Epidermal melanocyte (primary cell): ENCODE results near the gene CAPNS1.

Experiments
- DNase-seq: peaks from one replicate; pipeline ENCODE4 v3.0.0; 2011; ENCODE audit warnings: low spot score; ENCODE audit not compliant: insufficient read length

Gene CAPNS1

GRCh38 chr19:36139473-36140303 lies at the start of gene CAPNS1:
TSS of gene CAPNS1 (plus strand) at chr19:36140066. CDS start at chr19:36141012, 946 bp downstream.
- DNase-seq: peak; percentile 96

GRCh38 chr19:36090910-36091695 lies 48.8 kb upstream of the CAPNS1 start:
- no peak for DNase-seq

- DNase-seq: no peak
Observed at GRCh38 chr19:36092566-36092965, 47.3 kb upstream of the CAPNS1 start.

- no peak for DNase-seq
Observed at GRCh38 chr19:36093146-36093662, 46.7 kb upstream of the CAPNS1 start.

- no peak for DNase-seq
Observed at GRCh38 chr19:36093687-36094086, 46.2 kb upstream of the CAPNS1 start.

GRCh38 chr19:36097036-36097435 lies 42.8 kb upstream of the CAPNS1 start:
- DNase-seq: no peak

- DNase-seq: no peak
Observed at GRCh38 chr19:36099166-36099785, 40.6 kb upstream of the CAPNS1 start.

- no peak for DNase-seq
Observed at GRCh38 chr19:36100476-36100875, 39.4 kb upstream of the CAPNS1 start.

GRCh38 chr19:36101550-36102327 lies 38.1 kb upstream of the CAPNS1 start:
- DNase-seq: no peak

GRCh38 chr19:36103040-36103626 lies 36.7 kb upstream of the CAPNS1 start:
- no peak for DNase-seq

GRCh38 chr19:36103842-36104552 lies 35.9 kb upstream of the CAPNS1 start:
- no peak for DNase-seq

- no peak for DNase-seq
Observed at GRCh38 chr19:36106441-36106840, 33.4 kb upstream of the CAPNS1 start.

- no peak for DNase-seq
Observed at GRCh38 chr19:36106991-36107390, 32.9 kb upstream of the CAPNS1 start.

GRCh38 chr19:36108684-36109083 lies 31.2 kb upstream of the CAPNS1 start:
- no peak for DNase-seq

GRCh38 chr19:36110487-36111199 lies 29.2 kb upstream of the CAPNS1 start, which contains the start of gene OVOL3:
TSS of gene OVOL3 (plus strand) at chr19:36111143. CDS start at chr19:36111203, 60 bp downstream.
- DNase-seq: no peak

- no peak for DNase-seq
Observed at GRCh38 chr19:36111200-36111539, 28.7 kb upstream of the CAPNS1 start.

- DNase-seq: no peak
Observed at GRCh38 chr19:36112678-36113077, 27.2 kb upstream of the CAPNS1 start.

- DNase-seq: no peak
Observed at GRCh38 chr19:36113425-36113824, 26.4 kb upstream of the CAPNS1 start.
